Measurements from ENCODE around the gene KRT9. TPM values are rescaled to one million over a fixed set of nuclear protein-coding genes. Genes with fewer than 3 reads are reported as not detected.
A peak's percentile ranks its signal among the peaks of the same experiment; 100 is the strongest.

KRT9 gene
- total RNA-seq, 1 experiment from 2014 or later = not detected

DNA sequence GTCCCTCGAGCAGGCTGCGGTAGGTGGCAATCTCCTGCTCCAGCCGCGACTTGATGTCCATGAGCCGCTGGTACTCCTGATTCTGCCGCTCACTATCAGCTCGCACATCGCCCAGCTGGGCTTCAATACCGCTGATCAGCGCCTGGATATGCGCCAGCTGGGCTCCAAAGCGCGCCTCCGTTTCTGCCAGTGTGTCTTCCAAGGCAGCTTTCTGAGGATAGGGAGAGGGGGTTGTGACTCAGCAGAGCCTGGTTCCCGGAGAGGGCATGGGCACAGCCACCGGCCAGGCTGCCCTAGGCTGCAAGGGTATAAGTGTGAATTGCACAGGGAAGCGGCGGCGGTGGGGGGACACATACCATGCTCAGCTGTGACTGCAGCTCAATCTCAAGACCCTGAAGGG is 48.1 kb downstream of the KRT9 start:
- Mint-ChIP-seq H3K4me3 (ENCODE audit: low read depth, unreplicated experiment) (peak overlapping the region; percentile 95), H3K9me3 (ENCODE audit: low read depth, unreplicated experiment) (no peaks in the 10 kb centered on the region), H3K27ac (ENCODE audit: unreplicated experiment) (peak overlapping the region; percentile 99), H3K36me3 (ENCODE audit: insufficient read depth, unreplicated experiment) (peaks cover 100% of the 10 kb centered on the region), H3K4me1 (ENCODE audit: low read depth, unreplicated experiment) (peaks cover 73% of the 10 kb centered on the region), H3K27me3 (ENCODE audit: unreplicated experiment) (no peaks in the 10 kb centered on the region)
- intact Hi-C loops (cut with micrococcal nuclease; ENCODE audit: unreplicated experiment) = loop anchor here (5.0 to 10.0 kb wide), 2 partner anchors 589 to 666 kb away; partner anchors contain the start of gene KRT23
- CTCF ChIA-PET = interaction anchor here (0.8 to 19.2 kb wide), 3 partner anchors 23 to 139 kb away, joined by 3 to 471 read pairs (median 3); no protein-coding TSS in a partner anchor
- peak; percentile 70 for DNase-seq
- TF ChIP-seq, protein P1, sequence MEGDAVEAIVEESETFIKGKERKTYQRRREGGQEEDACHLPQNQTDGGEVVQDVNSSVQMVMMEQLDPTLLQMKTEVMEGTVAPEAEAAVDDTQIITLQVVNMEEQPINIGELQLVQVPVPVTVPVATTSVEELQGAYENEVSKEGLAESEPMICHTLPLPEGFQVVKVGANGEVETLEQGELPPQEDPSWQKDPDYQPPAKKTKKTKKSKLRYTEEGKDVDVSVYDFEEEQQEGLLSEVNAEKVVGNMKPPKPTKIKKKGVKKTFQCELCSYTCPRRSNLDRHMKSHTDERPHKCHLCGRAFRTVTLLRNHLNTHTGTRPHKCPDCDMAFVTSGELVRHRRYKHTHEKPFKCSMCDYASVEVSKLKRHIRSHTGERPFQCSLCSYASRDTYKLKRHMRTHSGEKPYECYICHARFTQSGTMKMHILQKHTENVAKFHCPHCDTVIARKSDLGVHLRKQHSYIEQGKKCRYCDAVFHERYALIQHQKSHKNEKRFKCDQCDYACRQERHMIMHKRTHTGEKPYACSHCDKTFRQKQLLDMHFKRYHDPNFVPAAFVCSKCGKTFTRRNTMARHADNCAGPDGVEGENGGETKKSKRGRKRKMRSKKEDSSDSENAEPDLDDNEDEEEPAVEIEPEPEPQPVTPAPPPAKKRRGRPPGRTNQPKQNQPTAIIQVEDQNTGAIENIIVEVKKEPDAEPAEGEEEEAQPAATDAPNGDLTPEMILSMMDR (IDR thresholded peaks at IDR 0.05; ENCODE audit: unreplicated experiment) = no peak
- BruUV-seq (replicated peaks) = no TSS peak

DNA sequence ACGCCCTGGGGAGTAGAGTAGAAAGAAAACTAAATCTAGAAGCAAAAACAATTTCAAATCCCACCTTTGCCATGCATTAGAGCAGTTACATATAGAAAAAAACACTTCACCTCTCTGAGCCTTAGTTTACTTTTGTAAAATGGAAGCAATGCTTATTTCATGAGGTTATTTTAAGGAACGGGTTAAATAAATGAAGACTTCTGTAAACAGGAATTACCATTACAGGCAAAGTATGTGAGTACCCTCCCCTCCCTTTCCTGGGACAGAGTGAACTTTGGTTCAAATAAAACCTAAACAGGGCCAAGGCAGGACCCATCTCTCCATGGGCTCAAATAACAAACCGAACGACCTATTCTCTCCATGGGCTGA is 48.6 kb downstream of the KRT9 start:
- BruUV-seq (replicated peaks) = no TSS peak
- CTCF ChIA-PET = interaction anchor here (0.8 to 19.2 kb wide), 2 partner anchors 24 to 140 kb away, joined by 3 to 471 read pairs; no protein-coding TSS in a partner anchor
- Mint-ChIP-seq H3K9me3 (ENCODE audit: low read depth, unreplicated experiment) (no peaks in the 10 kb centered on the region), H3K27ac (ENCODE audit: unreplicated experiment) (peak overlapping the region; percentile 99), H3K4me1 (ENCODE audit: low read depth, unreplicated experiment) (peaks cover 73% of the 10 kb centered on the region), H3K4me3 (ENCODE audit: low read depth, unreplicated experiment) (peak overlapping the region; percentile 95), H3K36me3 (ENCODE audit: insufficient read depth, unreplicated experiment) (peaks cover 100% of the 10 kb centered on the region), H3K27me3 (ENCODE audit: unreplicated experiment) (no peaks in the 10 kb centered on the region)
- intact Hi-C loops (cut with micrococcal nuclease; ENCODE audit: unreplicated experiment) = loop anchor here (5.0 to 10.0 kb wide), 2 partner anchors 588 to 666 kb away; partner anchors contain the start of gene KRT23
- DNase-seq = no peak
- TF ChIP-seq, protein P1 (IDR thresholded peaks at IDR 0.05; ENCODE audit: unreplicated experiment) = no peak

DNA sequence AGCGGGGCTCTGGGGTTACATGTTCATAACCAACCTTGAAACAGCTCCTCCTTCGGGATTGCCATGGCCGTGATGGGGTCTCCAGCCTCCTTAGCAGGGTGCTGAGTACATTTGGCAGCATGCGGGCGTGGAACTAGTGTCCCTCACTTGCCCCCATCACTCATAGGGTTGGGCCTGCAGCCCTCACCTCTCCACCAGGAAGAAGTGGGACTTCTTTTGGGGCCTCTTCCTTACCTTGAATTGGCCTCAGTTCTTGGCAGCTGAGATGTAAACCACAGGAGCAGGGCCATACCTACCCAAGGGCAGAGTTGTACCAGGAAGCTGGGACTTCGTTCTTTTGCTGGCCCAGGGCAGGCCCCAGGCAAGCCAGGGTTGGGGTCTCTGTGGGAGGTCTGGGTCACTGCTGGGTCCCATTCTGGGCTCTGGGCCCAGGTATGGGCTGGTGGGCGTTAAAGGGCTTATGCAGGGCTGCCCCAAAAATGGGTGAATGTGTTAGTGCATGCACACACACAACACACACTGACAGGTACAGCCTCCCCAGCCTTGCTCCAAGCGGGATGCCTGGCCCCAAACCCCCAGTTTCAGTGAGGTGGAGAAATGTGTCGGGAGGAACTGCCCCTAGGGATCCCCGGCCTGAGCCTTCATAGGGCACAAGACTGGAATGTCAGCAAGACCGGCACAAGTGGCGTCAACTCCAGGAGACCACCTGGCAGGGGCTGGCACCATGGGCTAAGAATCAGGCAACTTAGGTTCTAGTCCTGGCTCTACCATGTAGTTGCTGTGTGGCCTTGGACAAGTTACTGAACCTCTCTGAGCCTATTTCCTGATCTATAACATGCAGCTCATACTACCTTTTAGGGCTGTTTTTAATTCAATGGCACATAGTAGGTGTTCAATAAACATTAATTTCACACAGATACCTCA is 49.3 kb downstream of the KRT9 start:
- Mint-ChIP-seq H3K4me1 (ENCODE audit: low read depth, unreplicated experiment) (peaks cover 73% of the 10 kb centered on the region), H3K27me3 (ENCODE audit: unreplicated experiment) (no peaks in the 10 kb centered on the region), H3K4me3 (ENCODE audit: low read depth, unreplicated experiment) (peak overlapping the region; percentile 95), H3K9me3 (ENCODE audit: low read depth, unreplicated experiment) (no peaks in the 10 kb centered on the region), H3K36me3 (ENCODE audit: insufficient read depth, unreplicated experiment) (peaks cover 98% of the 10 kb centered on the region), H3K27ac (ENCODE audit: unreplicated experiment) (peak overlapping the region; percentile 99)
- intact Hi-C loops (cut with micrococcal nuclease; ENCODE audit: unreplicated experiment) = loop anchor here (5.0 to 10.0 kb wide), 2 partner anchors 588 to 665 kb away; partner anchors contain the start of gene KRT23
- BruUV-seq (replicated peaks) = TSS peak; percentile 2
- DNase-seq = peak; percentile 93
- CTCF ChIA-PET = interaction anchor here (0.7 to 19.2 kb wide), 22 partner anchors 8 to 964 kb away, joined by 3 to 471 read pairs (median 4); no protein-coding TSS in a partner anchor
- TF ChIP-seq, protein P1 (IDR thresholded peaks at IDR 0.05; ENCODE audit: unreplicated experiment) = no peak

DNA sequence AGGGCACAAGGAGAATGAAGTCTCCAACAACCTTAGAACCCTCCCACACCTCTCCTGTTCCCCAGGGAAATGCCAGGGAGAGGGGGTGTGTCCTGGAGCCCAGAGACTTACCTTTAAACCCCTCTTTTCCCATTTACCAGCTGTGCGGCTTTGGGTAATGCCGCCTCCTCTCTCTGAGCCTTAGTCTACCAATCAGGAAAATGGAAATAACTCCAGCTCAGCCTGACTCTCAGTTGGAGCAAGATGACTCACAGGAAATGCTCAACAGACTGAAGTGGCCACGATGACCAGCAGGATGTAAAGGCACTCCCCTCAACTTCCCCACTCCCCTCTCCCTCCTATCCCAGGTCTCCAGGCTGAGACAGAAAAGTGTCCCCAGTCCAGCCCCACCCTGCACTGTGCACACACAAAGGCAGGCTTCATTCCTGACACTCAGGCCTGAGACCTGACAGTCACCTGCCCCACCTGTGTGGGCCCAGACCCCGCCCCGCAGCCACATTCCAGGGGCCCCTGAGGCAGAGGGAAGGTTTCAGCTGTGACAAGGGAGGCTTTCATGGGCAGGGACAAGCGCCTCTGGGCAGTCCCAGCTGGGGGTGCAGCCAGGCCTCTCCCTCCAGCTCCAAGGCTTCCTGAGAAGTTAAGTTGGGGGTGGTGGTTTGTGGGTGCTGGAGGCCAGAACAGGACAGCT is 50.1 kb downstream of the KRT9 start:
- peak overlapping the region; percentile 95 for H3K4me3 Mint-ChIP-seq (ENCODE audit: low read depth, unreplicated experiment)
- no peaks in the 10 kb centered on the region for H3K27me3 Mint-ChIP-seq (ENCODE audit: unreplicated experiment)
- no peaks in the 10 kb centered on the region for H3K9me3 Mint-ChIP-seq (ENCODE audit: low read depth, unreplicated experiment)
- BruUV-seq (replicated peaks) = no TSS peak
- intact Hi-C loops (cut with micrococcal nuclease; ENCODE audit: unreplicated experiment) = loop anchor here (5.0 to 10.0 kb wide), 2 partner anchors 587 to 664 kb away; partner anchors contain the start of gene KRT23
- peak; percentile 100 for DNase-seq
- peaks cover 97% of the 10 kb centered on the region for H3K36me3 Mint-ChIP-seq (ENCODE audit: insufficient read depth, unreplicated experiment)
- peak overlapping the region; percentile 99 for H3K27ac Mint-ChIP-seq (ENCODE audit: unreplicated experiment)
- CTCF ChIA-PET = interaction anchor here (0.6 to 19.2 kb wide), 28 partner anchors 8 to 963 kb away, joined by 3 to 471 read pairs (median 4); no protein-coding TSS in a partner anchor
- peaks cover 73% of the 10 kb centered on the region for H3K4me1 Mint-ChIP-seq (ENCODE audit: low read depth, unreplicated experiment)
- TF ChIP-seq, protein P1 (IDR thresholded peaks at IDR 0.05; ENCODE audit: unreplicated experiment) = peak; percentile 11
